ENCODE measurements around the gene TMEM132C. TPM values are rescaled to one million over a fixed set of nuclear protein-coding genes. Genes with fewer than 3 reads are reported as not detected.

Gene TMEM132C
- polyA plus RNA-seq, 1 of the 3 experiments (the other 2 are of a cell fraction), result not detected

- H3F3A ChIP-seq (replicated peaks; ENCODE audit: insufficient read depth), result no peaks in the 10 kb centered on the region
- no peaks in the 10 kb centered on the region for H3K79me2 ChIP-seq (ENCODE audit: insufficient read depth)
- 19% methylated on average over 7 of the region's 7 CpGs for WGBS (ENCODE audit: low lambda C conversion rate)
- no peaks in the 10 kb centered on the region for H4K20me1 ChIP-seq (ENCODE audit: insufficient read depth)
- ChIA-PET POLR2A (no interaction called here), CTCF (no interaction called here)
- no peak for TF ChIP-seq ZBTB33 (IDR thresholded peaks at IDR 0.05; ENCODE audit: borderline replicate concordance, low read depth)
- no peak for TF ChIP-seq PBX3 (IDR thresholded peaks at IDR 0.05)
- TF ChIP-seq RCOR1 (IDR thresholded peaks at IDR 0.05; ENCODE audit: low read length), result no peak
- TF ChIP-seq TEAD4 (IDR thresholded peaks at IDR 0.05; ENCODE audit: borderline replicate concordance, insufficient read depth), result no peak
- no peak for TF ChIP-seq SMC3 (IDR thresholded peaks at IDR 0.05; ENCODE audit: low read depth, low read length)
- TF ChIP-seq FOXJ3 (CRISPR knock-in tag; IDR thresholded peaks at IDR 0.05), result no peak
- TF ChIP-seq EP300 (IDR thresholded peaks at IDR 0.05; ENCODE audit: borderline replicate concordance in 1 of 2, low read depth in 1 of 2, low read length in 1 of 2), result no peak
- no peak for TF ChIP-seq MXI1 (IDR thresholded peaks at IDR 0.05; ENCODE audit: low read depth, low read length)
- TF ChIP-seq EZH2phosphoT487 (IDR thresholded peaks at IDR 0.05; ENCODE audit: borderline replicate concordance, low read depth), result no peak
- no peak for TF ChIP-seq TCF12 (IDR thresholded peaks at IDR 0.05)
- no peak for TF ChIP-seq RAD21 (IDR thresholded peaks at IDR 0.05; ENCODE audit: low read length)
- TF ChIP-seq FOSL2 (IDR thresholded peaks at IDR 0.05; ENCODE audit: borderline replicate concordance, low read depth), result no peak
- TF ChIP-seq FOXM1 (IDR thresholded peaks at IDR 0.05; ENCODE audit: low read depth), result no peak
- TF ChIP-seq MAX (IDR thresholded peaks at IDR 0.05; ENCODE audit: low read depth), result no peak
- no peak for TF ChIP-seq SIN3A (IDR thresholded peaks at IDR 0.05; ENCODE audit: borderline replicate concordance, low read depth, low read length)
- no peak for TF ChIP-seq POLR2AphosphoS5 (IDR thresholded peaks at IDR 0.05; ENCODE audit: low read depth, low read length)
- TF ChIP-seq JUND (IDR thresholded peaks at IDR 0.05), result no peak
- no peaks in the 10 kb centered on the region for H3K4me1 ChIP-seq (ENCODE audit: control insufficient read depth in 1 of 2, insufficient read depth in 2 of 2, low read depth in 1 of 2, low read length in 1 of 2)
- no peak for DNase-seq
- no peaks in the 10 kb centered on the region for H3K27me3 ChIP-seq (ENCODE audit: insufficient read depth)
- H2AFZ ChIP-seq (ENCODE audit: low read depth), result no peak overlapping the region
- no peak overlapping the region for H3K4me3 ChIP-seq (ENCODE audit: low read depth in 2 of 2, low read length in 1 of 2)
- no peak overlapping the region for H3K9ac ChIP-seq
- H3K4me2 ChIP-seq, result no peak overlapping the region
- H3K9me2 ChIP-seq, result no peaks in the 10 kb centered on the region
- H3K36me3 ChIP-seq (replicated peaks in 1 of 2; ENCODE audit: control insufficient read depth in 1 of 2, insufficient read depth in 2 of 2, low read length in 1 of 2), result no peaks in the 10 kb centered on the region
- H3K9me3 ChIP-seq, result no peaks in the 10 kb centered on the region
- H3K27ac ChIP-seq (ENCODE audit: low read depth in 2 of 2, low read length in 1 of 2), result no peak overlapping the region
Observed at GRCh38 chr12:128224226-128224625, 42.7 kb upstream of the TMEM132C start.

GRCh38 chr12:128228581-128228980 lies 38.4 kb upstream of the TMEM132C start:
- CTCF ChIA-PET, result interaction anchor here (1.4 to 1.6 kb wide), 2 partner anchors 28 to 38 kb away, joined by 3 read pairs; no protein-coding TSS in a partner anchor
- no peaks in the 10 kb centered on the region for H3K9me3 ChIP-seq
- TF ChIP-seq RCOR1 (IDR thresholded peaks at IDR 0.05; ENCODE audit: low read length), result no peak
- no peaks in the 10 kb centered on the region for H4K20me1 ChIP-seq (ENCODE audit: insufficient read depth)
- H3K27ac ChIP-seq (ENCODE audit: low read depth in 2 of 2, low read length in 1 of 2), result no peak overlapping the region
- no peaks in the 10 kb centered on the region for H3K79me2 ChIP-seq (ENCODE audit: insufficient read depth)
- no peaks in the 10 kb centered on the region for H3K36me3 ChIP-seq (replicated peaks in 1 of 2; ENCODE audit: control insufficient read depth in 1 of 2, insufficient read depth in 2 of 2, low read length in 1 of 2)
- H3F3A ChIP-seq (replicated peaks; ENCODE audit: insufficient read depth), result no peaks in the 10 kb centered on the region
- POLR2A ChIA-PET, result no interaction called here
- H3K4me1 ChIP-seq (ENCODE audit: control insufficient read depth in 1 of 2, insufficient read depth in 2 of 2, low read depth in 1 of 2, low read length in 1 of 2), result no peaks in the 10 kb centered on the region
- no peak overlapping the region for H3K4me3 ChIP-seq (ENCODE audit: low read depth in 2 of 2, low read length in 1 of 2)
- no peak overlapping the region for H3K9ac ChIP-seq
- H3K9me2 ChIP-seq, result no peaks in the 10 kb centered on the region
- no peak overlapping the region for H2AFZ ChIP-seq (ENCODE audit: low read depth)
- no peaks in the 10 kb centered on the region for H3K27me3 ChIP-seq (ENCODE audit: insufficient read depth)
- WGBS (ENCODE audit: low lambda C conversion rate), result 18% methylated on average over 5 of the region's 6 CpGs
- DNase-seq, result no peak
- no peak overlapping the region for H3K4me2 ChIP-seq

Measured in SK-N-SH (cell line).